Left lobe of liver (tissue), 2 donors: ENCODE measurements around the gene WDFY4. TPM values are rescaled to one million over a fixed set of nuclear protein-coding genes. Genes with fewer than 3 reads are reported as not detected.

Experiments used
- ATAC-seq: fragments of 200-7000 bp; cut with Tn5 transposase; one replicate; pipeline ENCODE4 v1.9.1; 2020; ENCODE audit warnings: mild to moderate bottlenecking, moderate library complexity
- DNase-seq: peaks from one replicate; pipeline ENCODE4 v3.0.0-alpha.2; 2020; ENCODE audit warnings: low spot score
- total RNA-seq: library from RNA; stranded (reverse); gene quantifications from one replicate; pipeline ENCODE4 v1.2.1, GENCODE V29; 2021
- donor health status: DM: no; HTN: no; CAD: no; lungs with moderate emphysema.
- donor health status: DM: no; HTN: yes; CAD: no.

Gene WDFY4
- total RNA-seq, 1 donor from 2014 or later: 1.3 TPM

DNA sequence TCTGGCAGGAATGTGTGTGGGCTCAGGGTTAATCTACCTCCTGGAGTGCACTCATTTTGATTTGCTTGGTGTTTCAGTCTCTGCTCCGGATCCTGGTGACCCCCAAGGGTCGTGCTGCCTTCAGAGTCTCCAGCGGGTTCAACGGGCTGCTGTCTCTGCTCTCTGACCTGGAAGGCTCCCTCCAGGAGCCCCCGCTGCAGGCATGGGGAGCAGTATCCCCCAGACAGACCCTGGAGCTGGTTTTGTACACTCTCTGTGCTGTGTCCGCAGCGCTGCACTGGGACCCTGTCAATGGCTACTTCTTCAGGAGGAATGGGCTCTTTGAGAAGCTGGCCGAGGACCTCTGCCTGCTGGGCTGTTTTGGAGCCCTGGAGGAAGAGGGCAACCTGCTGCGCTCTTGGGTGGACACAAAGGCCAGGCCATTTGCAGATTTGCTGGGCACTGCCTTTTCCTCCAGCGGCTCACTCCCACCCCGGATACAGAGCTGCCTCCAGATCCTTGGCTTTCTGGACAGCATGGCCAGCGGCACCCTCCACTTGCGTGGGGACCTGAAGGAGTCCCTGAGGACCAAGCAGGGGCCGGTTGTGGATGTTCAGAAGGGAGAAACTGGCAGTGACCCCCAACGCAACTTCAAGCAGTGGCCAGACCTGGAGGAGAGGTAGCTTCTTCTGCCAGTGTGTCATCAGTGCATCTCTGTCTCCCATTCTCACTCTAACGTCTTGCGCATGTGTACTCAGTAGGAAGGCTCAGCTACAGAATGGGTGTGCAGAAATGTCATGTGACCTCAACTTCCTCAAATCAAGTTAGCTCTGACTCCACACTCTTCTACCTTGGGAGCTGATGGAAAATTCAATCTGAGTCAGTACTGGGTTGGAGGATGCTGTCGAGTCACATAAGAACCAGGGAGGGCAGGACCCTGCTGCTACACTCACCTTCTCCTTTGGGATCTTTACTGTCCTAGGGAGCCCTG is 58.5 kb downstream of the WDFY4 start:
- DNase-seq: no peak
- ATAC-seq: no peak

GRCh38 chr10:48744587-48744986 is 59.9 kb downstream of the WDFY4 start:
- DNase-seq (no peak), ATAC-seq (no peak)

- no peak for DNase-seq
- ATAC-seq: no peak
These were observed 61.1 kb downstream of the WDFY4 start for GRCh38 chr10:48745662-48746245.

DNA sequence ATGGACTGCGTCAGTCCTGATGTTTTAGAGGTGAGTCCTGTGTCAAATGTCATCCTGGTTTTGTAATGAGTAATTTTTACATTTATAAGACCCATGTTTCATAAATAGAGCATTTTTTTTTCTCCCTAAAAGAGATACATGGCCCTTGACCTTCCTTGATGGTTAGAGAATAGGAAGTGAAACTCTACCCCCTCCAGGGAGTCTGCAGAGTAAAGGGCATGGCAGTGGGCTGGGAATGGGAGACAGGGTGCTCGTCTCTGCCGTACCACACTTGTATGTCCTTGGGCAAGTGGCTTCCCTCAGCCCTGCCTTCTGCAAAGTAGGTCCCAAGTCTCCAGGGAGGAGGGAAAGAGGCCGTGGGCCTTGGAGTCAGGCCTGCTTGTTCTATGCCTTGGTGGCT is 63.9 kb downstream of the WDFY4 start:
- ATAC-seq (no peak), DNase-seq (no peak)

DNA sequence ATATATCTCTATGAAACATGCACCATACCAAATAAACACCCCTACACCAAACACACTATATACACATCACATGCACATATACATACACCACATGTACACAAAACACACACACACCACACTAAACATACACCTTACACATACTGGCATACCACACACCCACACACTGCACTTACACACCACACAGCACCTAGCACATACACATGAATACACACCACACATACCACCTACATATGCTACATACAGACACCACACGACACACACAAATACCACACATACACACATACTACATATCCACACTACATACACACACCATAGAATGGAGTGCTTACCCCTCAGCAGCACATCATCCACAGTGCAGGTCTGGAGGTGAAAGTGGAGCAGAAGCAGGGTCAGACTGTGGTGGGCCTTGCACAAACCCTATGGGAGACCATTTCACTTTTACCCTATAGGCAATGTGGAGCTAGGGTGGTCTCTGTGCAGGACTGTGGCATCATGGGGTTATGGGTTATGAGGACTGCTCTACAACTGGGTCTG is 64.6 kb downstream of the WDFY4 start:
- DNase-seq: no peak
- ATAC-seq: no peak

GRCh38 chr10:48750019-48750418 is 65.3 kb downstream of the WDFY4 start:
- no peak for DNase-seq
- no peak for ATAC-seq

DNA sequence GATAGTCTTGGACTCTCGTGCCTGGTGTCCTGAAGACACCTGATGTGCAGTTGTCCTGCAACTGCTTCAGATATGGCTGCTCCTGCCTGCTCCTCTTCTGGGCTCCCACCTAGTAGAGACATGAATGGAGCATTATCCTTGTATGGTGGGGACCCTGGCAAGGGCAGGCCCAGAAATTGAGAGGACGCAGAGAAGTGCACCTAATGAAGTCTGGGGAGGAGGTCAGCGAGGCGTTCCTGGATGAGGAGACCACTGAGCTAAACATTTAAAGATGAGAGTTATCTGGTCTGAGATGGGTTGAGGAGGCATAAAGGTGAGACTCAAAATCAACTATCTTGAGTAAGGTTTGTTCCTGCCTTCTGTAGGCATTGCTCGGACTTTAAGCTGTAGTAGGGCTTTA is 66.3 kb downstream of the WDFY4 start:
- DNase-seq (no peak), ATAC-seq (no peak)

- no peak for DNase-seq
- no peak for ATAC-seq
These were observed 67.1 kb downstream of the WDFY4 start for GRCh38 chr10:48751730-48752129.

DNA sequence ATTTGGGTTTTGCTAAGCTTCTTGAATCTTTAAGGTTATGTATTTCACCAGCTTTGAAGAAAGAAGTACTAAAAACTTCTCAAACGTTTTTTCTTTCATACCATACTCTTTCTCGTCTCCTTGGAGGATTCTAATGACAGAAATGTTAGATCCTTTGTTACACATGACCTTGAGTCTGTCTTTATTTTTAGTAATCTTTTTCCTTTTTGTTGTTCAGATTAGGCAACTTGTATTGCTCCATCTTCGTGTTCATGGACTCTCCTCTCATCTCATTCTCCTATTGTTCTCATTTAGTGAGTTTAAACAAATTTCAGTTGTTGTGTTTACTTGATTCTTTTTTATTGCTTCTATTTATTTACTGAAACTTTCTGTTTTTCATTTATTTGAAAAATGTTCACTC is 73.7 kb downstream of the WDFY4 start:
- no peak for DNase-seq
- ATAC-seq: no peak

DNA sequence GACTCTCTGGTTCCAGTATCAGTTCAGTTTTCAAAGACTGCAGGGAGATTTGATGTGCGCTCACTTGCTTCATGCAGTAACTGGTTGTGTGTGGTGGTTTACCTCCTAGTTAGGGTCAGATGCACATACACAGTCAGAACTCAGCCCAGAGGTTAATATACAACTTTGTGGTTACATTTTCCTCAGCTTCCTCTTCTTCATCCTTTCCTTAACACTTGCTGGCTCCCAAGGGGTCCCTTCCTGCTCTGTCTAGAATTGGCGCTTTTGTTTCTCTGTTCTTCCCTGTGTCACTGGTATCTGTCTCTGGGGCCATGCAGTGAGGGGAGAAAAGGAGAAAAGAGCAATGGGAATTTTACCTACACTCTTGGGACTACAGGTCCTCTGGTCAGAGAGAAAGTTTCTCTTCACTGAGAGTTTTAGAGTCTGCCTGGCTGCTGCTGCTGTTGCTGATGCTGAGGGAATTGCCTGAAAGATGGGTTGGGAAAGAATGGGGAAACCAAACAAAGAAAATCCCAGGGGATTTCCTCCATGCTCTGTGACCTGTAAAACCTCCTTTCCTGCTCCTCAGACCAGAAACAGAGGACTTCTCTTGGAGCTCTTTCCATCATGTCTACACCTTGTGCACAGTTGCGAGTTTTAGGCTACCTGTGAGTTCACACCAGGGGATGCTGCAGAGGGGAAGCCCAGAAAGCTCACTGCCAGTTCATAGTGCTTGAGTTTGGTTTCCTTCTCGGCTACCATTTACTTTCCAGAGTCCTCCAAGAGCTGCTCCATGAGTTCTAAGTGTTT is 74.6 kb downstream of the WDFY4 start:
- ATAC-seq: no peak

GRCh38 chr10:48760983-48761382 is 76.3 kb downstream of the WDFY4 start:
- DNase-seq: no peak
- no peak for ATAC-seq

More for the DNA sequence above, 74.6 kb downstream of the WDFY4 start:
- DNase-seq: no peak

DNA sequence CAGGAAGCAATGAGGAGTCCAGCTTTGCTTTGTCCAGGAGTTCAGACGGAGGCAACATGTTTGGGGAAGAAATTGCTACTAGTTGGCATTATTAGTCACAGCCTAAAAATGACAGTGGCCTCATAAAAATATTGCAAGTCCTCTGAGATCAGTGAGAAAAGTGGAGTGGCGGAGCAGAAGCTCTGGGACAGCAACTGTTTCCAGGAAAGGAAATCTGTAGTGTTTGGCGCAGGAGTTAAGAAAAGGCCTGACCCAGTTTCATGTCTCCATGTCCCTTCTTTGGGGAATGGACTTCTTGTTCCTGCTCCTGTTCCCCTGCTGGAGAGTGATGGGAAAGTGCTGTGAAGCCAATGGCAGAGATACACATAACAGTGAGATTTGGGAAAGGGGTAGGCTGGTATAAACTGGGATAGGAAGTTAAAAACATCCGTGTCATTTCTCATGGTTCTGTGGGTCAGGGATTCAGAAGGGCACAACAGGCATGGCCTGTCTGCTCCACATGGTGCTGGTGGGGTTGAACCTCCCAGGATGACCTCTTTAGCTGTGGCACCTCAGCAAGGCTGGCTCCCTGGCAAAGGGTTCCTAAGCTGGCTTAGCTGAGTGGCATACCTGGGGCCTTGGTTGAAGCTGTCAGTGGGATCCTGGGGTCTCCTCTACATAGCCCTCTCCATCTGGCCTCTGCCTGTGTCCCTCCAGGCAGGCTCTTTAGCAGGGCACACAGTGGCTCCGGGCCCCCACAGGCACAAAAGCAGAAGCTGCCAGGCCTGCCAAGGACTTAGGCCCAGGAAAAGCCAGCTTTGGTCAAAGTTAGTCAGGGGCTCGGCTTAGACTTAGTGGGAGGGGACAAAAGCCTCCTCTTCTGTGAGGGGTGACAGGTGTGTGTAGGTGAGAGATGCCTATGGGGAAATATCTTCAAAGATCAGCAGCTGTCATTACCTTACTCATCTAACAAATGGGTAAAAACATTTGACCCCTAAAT is 77.7 kb downstream of the WDFY4 start:
- ATAC-seq: no peak
- no peak for DNase-seq

GRCh38 chr10:48763403-48763965 is 78.8 kb downstream of the WDFY4 start:
- no peak for ATAC-seq

DNA sequence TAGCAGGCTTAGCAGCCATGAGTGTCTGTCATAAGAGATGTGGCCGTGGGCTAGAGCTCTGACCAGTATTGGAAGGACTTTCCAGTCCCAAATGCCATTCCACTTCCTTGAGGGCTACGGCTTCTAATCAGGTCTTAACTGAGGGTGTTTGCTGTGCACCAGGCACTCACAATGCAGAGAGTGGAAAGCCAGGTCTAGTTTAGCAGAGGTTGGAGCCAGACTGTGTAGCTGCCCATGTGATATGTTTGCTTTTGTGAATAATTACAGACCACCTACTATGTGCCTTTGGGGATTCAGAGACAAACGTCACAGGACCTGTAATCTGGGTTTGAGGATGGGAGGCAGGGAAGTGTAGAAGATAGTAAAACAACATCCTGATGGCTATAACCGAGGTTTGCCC is 79.8 kb downstream of the WDFY4 start:
- no peak for ATAC-seq
- DNase-seq: no peak

More at GRCh38 chr10:48763403-48763965, 78.8 kb downstream of the WDFY4 start:
- DNase-seq: no peak

- DNase-seq (no peak), ATAC-seq (no peak)
These were observed 80.4 kb downstream of the WDFY4 start for GRCh38 chr10:48765039-48765438.

GRCh38 chr10:48765527-48765926 is 80.9 kb downstream of the WDFY4 start:
- ATAC-seq (no peak), DNase-seq (no peak)

DNA sequence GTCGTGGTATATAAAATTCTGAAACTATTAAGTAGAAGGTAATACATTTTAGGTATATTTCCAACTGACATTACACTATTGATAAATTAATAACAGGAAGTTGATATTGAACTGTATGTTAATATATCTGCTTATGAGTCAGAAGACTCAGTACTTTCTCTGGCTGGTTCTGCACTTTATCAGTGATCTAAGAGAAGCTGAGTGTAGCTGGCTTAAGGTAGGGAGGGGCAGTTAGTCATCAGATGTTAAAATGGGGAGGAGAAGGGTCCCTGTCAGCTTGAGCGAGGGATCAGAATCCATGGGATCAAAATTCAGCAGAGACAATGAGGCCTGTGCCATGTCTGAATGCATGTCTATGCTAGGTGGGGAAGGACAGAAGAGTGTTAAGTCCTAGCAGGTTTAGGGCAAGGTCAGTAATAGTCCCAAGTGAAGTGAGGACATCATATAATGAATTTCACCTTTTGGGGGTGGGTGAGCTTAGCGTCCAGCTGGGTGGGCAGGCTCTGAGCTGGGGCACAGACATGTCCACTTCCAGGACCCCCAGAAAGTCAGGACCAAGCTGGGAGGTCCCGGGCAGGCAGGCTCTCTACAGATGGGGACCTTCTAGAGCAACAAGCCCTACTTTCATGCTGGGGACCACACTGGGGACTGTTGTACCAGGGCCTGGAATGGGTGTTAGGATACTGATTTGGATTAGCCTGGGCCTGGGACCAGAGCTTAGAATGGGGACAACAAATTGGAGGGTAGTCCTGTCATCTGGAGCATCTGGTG is 82.9 kb downstream of the WDFY4 start:
- no peak for DNase-seq
- ATAC-seq: no peak

DNA sequence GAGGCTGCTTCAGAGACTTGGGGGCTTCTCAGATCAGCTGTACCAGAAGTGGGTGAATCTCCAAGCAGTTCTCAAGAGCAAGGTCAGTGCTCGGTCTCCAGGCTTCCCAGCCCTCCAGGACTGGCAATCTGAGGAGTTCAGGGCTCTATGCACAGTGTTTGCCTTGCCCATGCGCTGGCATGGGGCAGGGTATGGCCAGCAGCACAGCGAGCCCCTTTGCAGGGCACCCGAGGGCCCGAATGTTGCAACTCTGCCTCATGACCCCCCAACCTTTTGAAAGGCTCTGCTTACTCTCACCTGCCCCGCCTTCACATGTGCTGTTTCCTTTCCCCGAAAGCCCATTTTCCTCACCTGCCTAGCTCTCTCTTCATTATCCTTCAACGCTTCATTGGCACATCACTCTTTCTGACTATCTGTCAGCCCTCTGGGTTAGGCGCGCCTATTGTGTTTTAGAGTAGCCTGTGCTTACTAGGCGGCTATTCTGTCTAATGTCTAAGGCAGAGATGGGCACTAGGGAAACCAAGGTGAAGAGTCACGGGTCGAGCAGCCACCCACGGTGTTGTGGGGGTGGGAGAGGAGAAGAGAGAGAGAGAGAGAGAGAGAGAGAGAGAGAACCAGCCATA is 83.6 kb downstream of the WDFY4 start:
- no peak for DNase-seq
- ATAC-seq: no peak
